GM21576 (cell line): ENCODE measurements around the gene DLX1.
"Not testable (repeated sequence)": the region's sequence is repeated elsewhere in the genome, so short reads cannot be mapped to it uniquely, and the experiment has no call there.

Experiments used
- ATAC-seq: cut with Tn5 transposase; IDR thresholded peaks from one replicate; pipeline ENCODE4 v1.9.1; 2021; ENCODE audit warnings: mild to moderate bottlenecking, moderate library complexity; ENCODE audit not compliant: unreplicated experiment

Gene DLX1

DNA sequence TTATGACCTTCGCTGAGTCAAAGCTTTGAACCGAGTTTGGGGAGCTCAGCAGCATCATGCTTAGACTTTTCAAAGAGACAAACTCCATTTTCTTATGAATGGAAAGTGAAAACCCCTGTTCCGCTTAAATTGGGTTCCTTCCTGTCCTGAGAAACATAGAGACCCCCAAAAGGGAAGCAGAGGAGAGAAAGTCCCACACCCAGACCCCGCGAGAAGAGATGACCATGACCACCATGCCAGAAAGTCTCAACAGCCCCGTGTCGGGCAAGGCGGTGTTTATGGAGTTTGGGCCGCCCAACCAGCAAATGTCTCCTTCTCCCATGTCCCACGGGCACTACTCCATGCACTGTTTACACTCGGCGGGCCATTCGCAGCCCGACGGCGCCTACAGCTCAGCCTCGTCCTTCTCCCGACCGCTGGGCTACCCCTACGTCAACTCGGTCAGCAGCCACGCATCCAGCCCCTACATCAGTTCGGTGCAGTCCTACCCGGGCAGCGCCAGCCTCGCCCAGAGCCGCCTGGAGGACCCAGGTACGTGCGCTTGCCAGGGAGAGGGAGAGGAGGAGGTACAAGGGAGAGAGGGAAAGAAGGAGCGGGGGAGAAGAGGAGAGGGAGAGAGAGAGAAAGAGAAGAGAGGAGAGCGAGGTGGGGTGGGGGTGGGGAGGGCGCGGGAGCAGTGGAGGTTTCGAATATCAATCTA is at the start of gene DLX1:
Gene DLX1, plus strand, starts transcription at position 48 of the 700 bp plus-strand sequence. Its CDS starts 171 bp downstream, at position 219.
- peak; percentile 4 for ATAC-seq

DNA sequence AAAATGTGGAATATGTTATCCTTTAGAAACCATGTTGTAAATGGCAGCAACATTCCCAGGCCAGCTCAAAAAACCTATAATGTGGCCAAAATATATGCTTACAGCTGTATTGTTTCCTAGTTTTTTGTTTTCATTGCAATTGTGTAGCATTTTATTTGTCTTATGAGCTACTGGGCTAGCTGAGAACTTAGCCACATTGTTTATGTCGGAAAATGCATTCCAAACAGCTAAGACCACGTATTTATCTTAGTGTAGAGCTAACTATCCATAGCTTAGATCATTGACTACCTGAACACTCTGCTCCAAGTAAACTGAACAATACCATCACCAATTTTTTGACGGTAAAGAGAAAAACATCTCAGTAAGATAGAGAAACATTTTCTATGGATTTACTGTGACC is 47.2 kb upstream of the DLX1 start:
- ATAC-seq = no peak

DNA sequence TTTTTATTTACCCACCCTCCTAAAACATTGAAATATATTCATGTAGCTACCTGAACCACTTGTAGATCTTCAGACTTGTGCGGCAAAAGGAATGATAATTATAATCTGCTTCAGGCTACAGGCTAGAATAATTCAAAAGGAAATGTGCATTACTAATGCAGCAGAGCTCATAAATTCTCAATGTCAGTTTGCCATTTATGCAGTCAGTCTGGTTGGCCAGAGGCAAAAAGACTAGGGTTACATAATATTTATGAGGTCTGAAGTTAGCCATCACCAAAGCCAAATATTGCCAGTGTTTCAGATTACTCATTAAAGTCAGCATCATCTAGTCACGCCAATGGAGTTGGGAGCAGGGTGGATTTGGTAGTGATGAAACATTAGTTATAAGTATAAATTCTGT is 46.7 kb upstream of the DLX1 start:
- no peak for ATAC-seq

DNA sequence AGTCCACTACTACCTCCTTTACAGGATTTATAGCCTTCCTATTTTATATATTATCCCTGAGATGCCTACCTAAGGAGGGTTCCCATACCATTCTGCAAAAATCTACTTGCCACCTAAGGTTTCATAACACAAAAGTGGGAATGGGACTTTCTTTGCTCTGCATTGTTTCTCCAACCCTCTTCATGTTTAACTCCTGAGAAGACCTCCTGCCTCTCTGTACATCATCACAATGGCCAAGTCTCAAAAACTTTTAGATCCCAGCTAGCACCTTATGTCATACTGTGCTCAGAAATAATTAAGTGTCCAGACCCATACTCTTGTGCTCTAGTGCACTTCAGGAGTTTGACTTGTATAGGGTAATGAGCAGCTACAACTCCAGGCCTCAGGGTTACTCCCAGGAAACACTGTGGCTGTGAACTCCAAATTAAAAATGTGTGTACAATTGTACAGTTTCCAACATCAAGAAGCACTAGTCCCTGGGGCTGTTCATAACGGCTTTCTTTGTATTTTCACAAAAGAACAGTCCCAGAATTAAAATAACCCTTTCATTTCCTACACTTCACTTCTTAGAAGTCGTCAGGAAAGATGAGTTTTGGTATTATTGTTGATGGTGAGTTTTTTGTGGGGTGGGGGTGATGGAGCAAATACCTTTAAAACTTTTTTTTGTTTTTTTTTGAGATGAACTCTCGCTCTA is 46.1 kb upstream of the DLX1 start:
- no peak for ATAC-seq

DNA sequence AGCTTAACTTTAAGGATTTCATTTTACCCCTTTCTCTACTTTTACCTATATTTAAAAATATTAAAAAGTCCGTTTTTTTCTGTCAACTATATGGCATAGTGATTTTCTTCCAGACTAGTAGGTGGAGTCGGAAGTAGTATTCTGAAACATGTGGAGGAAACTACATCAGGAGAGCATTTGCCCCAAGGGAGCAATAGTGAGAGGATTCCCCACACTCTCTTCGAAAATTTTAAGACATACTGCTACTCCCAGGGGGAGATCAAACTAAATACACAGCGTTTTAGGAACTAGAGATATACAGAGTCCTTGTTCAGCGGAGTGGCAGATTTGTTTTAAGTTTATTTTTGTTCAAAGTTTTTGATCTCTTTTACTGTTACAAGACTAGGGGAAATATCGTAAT is 45.0 kb upstream of the DLX1 start:
- ATAC-seq = no peak

DNA sequence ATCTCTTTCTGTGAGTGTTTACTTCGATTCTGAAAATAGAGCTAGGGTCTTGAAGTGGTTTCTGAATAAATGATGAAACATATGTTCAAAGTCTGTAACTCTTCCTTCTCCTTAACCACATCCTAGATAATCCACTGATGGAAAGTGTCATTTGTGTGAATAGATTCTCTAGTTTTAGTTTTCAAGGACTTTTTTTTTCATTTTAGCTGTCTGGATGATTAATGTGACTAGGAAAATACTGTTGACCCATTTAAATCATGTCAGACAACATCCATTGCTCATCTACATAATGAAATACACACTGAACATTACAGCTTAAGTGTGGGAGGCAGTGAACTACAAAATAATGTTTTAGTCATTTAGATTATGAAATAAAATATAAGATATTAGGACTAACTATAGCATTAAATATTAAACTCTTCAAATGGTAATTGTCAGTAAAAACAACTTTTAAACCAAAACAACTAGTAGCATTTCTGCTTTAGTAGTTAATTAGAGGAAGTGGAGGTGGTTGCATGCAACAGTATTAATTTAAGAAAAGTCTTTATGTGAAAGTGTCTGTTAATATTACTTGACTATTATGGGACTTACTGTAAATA is 39.1 kb upstream of the DLX1 start:
- ATAC-seq = no peak

DNA sequence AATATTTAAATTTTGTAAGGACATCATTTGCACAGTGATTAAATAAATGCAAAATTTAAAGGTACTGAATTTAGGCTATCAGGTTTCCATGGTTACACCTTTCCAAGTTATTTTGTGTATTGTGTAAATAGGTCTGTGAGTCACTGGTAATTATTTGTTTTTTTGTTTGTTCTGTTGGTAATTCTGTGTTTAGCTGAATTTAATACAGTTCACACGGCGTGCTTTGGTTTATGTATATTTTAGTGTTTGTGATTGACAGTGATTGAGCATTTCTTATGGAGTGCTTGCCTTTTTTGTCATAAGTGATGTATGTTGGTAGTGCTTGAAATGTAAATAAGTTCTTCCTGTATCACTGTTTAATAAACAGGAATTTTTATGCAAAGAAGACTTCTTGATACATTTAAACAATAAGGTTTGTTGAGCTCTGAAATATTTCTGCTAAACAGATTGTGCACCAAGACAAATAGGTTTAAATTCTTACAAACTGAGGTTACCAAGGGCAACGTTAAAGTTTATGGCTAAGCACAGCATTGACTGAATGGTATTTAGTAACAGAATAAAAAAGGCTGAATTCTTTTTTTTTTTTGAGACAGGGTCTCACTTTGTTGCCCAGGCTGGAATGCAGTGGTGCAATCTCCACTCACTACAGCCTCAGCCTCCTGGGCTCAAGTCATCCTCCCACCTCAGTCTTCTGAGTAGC is 38.3 kb upstream of the DLX1 start:
- no peak for ATAC-seq

DNA sequence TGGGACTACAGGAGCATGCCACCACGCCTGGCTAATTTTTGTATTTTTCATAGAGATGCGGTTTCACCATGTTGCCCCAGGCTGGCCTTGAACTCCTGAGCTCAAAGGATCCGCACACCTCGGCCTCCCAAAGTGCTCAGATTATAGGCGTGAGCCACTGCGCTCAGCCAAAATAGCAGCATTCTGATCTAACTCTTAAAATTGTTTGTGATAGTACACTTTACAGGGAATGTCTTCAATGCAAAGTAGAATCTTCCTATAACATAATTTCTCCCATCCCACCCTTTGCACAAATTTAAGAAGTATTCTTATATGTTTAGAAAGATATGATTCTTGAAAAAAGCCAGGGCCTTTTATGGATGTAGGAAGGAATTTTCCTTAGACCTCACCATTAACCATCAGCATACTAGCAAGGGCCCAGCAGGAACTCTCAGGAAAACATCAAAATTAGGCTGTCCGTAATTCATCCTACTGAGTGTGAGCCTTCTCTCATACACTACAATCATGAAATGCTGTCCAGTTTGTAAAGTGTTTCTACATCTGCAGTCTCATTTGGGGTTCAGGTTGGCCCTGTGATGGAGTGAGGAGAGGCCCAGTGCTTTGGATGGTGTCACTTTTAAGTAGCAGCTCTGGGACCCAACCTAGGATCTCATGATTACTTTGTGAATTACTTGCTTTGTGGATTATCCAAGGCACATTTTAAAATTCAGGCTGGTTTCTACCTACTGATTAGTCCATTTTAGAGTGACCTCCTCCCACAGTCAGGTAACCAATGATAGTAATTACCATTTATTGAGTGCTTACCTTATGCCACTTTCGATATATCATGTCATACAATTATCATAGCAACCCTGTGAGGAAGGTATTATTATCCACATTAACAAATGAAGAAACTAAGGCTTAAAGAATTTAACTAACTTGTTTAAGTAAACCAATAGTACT is 37.5 kb upstream of the DLX1 start:
- ATAC-seq = no peak

DNA sequence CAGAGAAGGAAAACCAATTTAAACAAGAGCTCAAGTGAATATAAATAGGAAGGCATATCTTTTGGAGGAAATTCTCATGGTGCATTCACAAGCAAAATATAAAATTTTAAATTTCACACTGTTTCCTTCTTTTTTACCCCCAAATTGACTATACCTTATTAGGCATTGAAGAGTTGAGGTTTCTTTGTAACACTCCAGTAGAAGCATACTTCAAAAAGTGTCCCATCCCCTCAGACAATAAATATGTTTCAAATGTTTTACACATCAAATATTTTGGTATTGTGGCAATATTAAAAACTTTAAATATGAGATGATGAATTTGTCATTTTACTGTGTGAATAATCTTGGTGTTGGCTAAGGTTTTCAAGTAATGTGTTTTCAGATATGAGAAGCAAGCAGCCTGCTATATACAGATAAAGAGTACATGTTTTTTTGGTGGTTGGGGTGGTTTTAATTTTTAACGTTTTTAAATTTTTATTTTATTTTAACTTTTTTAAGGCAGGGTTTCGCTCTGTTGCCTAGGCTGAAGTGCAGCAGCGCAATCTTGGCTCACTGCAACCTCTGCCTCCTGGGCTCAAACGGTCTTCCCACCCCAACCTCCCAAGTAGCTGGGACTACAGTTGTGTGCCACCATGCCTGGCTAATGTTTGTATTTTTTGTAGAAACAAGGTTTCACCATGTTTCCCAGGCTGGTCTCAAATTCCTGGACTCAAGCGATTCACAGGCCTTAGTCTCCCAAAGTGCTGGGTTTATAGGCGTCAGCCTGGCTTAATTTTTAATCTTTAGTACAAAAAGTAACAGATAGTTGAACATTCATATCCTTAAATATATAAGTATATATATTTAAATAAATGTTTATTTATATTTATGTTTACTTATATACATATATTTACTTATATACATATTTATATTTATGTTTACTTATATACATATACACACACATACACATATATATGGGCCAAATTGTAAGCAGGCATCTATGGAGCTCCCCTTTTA is 36.5 kb upstream of the DLX1 start:
- no peak for ATAC-seq

DNA sequence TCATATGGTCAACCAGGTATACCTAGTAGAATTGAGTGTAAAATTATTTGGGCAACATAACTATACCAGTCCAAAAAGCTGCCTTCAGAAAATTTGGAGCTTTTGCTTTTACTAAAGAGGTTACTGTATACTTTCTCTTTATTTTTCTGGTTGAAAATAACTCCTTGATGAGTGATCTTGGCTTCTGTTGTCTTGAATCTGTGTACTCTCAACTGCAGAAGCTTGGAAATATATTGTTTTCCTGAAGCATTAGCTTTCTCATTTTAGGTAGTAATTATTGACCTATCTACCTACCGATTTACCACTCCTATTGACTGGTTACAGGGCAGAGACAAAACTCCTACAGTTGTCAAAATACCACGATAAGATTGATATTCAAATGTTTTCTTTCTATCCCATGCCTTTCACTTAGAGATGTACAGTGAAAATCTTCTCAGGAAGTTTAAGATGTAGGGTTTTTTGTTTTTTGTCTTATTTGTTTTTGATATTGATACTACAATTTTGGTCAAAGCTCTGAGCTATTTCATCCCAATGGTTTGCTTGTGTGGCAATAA is 35.7 kb upstream of the DLX1 start:
- ATAC-seq = no peak

DNA sequence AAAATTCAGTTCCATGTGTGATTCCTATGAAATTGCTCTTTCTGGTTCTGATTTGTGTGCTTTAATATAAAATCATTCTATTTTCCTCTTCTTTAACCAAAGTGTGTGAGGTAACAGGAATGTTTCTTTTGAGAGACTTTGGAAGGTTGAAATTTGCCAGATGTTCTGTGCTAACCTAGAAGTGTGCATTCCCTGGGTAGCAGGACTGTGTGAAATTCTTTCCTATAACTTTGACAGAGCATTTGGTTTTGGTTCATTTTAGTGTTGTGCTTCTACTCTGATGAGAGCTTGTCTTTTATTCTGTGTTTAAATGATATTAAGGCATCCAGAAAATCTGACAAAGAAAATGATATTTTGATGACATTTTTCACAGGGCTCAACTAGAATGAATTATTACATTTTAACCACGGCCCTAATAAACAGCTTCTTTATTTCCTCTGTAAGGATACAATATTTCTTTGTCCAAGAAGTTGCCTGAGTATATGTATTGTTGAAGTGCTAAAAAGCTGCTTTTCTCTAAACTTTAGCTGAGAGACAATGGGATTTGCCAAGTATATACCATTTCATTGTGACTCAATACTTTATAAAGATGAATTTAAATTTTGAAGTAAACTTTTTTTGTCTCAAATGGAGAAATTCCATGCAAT is 34.7 kb upstream of the DLX1 start:
- no peak for ATAC-seq

DNA sequence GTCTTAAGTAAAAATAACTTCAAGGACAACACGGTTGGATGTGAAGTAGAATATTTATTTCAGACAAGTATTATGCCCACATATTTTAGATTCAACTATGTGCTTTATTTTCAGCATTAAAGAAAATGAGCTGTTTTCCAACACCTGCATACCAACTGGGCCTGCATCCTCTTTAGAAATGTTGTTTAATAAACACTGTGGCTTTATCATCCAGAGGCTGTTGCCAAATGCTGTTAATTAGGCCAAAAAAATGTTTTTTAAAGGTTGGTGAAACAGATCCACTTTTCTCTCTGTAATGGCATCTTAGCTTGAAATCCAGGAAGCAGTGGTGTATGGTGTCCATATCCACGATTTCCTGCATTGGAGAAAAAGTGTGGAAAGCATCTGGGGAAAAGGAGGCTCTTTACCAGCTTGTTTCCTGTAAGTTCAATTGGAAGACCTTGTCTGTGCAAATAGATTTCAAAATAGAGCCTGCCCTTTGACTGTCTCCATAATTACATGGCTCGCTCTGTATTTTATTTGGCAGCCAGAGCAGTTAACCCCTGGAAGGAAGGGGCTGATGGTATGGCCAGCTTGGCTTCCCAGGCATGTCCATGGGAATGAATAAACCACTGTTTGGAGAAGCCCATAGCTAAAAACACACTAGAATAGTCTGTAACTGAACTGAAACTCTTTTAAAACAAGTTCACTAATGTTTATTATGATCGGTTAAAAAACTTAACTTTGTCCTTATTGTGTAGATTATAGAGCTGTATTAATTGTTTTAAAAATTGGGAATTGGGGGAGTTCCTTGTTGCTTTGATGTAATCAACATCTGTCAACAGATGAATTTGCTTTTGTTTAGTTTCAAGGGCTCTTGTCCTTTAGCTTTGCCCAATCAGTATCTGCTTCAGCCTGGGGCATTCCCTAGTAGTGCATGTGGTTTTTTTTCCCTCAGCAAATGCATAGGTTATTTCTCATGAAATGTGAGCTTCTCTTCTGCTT is 33.0 kb upstream of the DLX1 start:
- no peak for ATAC-seq

DNA sequence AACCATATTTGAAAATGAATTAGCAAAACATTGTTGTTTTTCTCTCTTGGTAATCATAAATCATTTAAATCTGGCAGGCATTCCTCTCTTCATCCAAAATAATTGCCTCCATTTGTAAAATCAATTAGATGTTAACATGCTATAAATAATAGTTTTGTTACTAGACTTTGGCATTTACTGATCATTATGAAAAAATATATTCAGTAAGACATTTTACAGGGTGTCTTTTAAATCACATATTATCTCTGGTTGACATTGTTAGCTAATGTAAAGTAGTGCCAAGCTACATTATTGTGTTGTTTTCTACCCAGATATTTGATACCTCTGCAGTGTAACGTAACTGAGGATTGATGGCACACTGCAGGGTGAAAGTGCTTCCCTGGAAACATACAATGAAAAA is 31.8 kb upstream of the DLX1 start:
- no peak for ATAC-seq

DNA sequence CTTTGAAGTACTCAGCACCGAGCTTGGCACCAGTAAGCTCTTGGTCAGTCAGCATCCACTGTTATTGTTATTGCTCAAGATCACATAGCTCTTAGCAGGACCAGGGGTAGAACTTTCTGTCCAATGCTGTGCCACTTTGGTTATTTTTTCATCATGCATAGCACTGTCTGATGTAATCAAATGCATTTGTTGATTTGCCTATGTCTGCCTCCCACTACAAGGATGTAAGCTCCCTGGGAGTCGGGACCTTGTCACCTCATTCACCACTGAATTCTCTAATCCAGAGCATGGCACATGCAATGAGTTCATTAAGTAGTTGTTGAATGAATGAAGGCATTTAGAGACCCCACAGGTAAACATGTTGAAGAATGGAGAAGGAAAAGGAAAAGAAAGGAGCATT is 29.0 kb upstream of the DLX1 start:
- no peak for ATAC-seq

DNA sequence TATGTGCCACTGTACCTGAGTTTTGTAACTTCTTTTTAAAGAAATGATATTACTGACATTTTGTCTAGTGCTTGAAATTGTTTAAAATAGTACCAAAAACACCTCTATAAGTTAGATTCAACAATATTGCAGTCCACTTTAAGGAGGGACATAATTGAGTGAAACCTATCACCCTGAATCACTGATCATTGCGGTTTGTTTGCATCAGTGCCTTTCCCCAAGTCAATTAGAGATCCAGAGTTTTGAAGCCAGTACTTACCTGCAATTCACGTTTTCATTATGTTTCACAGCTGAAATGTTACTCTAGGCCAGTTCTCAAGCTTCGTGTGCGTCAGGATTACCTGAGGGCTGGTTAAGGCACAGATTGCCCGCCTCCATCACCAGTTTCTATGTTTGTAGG is 26.6 kb upstream of the DLX1 start:
- no peak for ATAC-seq

DNA sequence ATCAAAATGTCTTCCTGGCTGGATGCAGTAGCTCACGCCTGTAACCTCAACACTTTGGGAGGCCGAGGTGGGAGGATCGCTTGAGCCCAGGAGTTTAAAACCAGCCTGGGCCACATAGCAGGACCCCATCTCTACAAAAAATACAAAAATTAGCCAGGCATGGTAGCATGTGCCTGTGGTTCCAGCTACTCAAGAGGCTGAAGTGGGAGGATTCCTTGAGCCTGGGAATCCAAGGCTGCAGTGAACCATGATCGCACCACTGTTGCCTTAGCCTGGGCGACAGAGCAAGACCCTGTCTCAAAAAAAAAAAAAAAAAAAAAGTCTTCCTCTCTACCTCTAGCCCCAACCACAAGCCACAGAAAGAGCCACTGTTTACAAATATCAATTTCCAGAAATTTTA is 25.2 kb upstream of the DLX1 start:
- ATAC-seq = not testable (repeated sequence)

DNA sequence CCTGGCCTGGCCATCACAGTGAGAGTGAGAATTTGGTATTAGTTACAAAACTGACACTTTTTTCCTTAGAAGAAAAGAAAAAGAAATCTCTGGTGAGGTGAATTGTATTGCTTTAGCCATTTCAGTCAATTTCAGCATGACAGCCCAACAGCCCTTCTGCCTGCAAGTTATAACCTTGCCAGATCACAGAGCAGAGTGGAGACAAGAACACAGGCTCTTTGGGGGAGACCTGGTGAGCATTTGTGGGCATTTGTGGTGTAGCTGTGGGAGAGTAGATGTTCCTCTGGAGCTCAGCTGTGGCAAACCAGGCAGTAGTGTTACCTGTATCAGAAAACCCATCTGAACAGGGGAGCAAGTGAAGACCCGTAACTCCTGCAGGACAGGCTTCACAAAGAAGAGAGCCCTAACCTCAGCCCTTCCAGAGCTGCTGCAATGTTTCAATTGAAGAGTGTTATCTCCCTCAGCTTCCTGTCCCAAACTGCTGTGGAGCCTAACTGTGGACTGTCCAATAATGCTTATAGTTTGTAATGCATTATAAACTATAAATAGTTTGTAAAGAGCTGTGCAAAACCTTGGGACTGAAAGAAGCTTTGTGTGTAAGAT is 22.8 kb upstream of the DLX1 start:
- ATAC-seq = no peak
